Stromal cell of bone marrow (primary cell): ENCODE results near the gene TUB.

Experiments
- DNase-seq: peaks from one replicate; pipeline ENCODE4 v3.0.0-alpha.2; 2012; ENCODE audit warnings: low read depth

The TUB gene

DNA sequence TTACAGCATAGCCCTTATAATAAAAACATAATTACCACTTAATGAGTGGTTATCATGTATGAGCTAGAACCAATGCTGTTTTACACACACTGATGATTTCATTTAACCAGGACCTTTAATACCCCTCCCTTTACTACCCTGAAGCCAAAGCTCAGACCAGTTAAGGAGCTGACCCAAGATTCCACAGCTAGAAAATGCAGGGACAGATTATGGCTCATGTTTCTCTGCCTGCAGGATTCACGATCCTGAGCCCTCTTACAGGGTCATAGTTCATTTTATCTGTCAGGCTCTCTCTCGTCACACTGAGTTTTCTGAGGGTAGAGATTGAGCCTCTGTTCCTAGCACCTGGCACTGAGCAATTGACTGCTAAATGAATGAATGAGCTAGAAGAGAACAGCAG, 27.4 kb downstream of the TUB start:
- no peak for DNase-seq

DNA sequence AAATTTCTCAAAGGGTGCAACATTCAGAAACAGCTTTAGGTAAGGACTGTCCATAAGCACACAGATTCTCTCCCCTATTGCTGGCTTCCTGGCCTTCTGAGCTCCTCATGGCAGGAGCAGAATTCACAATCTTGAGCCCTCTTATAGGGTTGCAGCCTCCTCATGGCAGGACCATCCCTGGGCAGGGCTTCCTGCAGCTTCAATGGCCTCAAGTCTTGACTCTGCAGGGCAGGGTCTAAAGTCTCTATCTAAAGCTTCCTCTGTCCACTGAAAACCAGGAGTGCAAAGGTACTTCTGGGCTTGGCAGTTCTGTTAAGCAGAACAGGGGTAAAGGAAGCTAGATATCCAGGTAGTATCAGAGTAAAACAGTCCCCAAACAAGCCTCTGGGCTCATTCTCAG, 28.7 kb downstream of the TUB start:
- no peak for DNase-seq

DNA sequence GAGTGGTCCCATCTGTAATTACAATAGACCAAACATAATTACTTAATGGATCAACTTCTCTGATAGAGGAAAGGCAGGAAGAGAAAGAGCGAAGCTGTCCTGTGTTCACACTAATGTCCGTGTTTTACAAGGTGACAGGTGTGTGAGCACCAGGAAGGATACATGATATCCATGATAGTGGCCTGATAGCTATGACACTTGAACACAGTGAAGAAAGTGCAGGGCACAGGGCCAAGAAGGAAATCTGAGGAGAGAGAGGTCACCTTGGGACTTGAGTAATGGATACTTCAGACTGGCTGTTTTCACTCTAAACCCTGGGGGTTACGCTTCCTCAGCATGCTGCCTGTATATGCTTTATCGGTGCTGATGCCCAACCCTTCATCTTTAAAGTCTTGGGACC, 29.4 kb downstream of the TUB start:
- no peak for DNase-seq

DNA sequence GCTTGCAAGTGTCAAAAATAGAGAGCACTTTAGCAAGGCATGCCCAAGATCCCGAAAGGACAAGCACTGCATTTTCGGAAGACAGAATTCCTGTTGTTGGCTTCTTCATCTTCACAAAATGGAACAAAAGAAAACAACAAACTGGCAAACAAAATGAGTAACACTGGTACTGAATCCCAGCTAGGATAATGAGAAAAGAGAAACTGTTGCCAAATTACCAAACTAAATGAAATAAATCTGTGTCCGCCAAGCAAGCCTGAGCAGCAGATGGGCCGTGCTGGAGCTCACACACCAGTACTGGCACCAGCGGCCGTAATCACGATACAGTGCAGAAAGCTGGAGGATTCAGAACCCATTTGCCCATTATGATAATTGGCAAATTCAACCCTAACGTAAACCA, 30.6 kb downstream of the TUB start:
- DNase-seq = no peak

DNA sequence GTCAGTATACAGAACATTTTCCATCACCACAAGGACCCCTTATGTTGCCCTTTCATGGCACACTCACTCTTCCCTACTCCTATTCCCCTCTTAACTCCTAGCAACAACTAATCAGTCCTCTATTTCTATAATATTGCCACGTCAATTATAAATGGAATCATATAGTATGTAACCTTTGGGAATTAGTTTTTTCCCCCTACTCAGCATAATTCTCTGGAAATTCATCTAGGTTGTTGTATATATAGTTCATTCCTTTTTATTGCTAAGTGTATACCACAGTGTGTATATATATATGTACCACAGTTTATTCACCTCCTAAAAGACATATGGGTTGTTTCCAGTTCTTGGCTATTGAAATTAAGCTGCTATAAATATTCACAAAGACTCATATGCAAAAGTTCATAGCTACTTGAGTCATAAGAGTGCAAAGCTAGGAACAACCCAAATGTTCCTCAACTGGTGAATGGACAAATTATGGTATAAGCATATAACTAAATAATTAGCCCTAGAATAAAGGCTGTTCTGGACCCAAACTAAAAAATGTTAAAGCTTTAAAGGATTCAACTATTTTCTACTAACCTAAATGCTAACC, 41.3 kb downstream of the TUB start:
- no peak for DNase-seq

DNA sequence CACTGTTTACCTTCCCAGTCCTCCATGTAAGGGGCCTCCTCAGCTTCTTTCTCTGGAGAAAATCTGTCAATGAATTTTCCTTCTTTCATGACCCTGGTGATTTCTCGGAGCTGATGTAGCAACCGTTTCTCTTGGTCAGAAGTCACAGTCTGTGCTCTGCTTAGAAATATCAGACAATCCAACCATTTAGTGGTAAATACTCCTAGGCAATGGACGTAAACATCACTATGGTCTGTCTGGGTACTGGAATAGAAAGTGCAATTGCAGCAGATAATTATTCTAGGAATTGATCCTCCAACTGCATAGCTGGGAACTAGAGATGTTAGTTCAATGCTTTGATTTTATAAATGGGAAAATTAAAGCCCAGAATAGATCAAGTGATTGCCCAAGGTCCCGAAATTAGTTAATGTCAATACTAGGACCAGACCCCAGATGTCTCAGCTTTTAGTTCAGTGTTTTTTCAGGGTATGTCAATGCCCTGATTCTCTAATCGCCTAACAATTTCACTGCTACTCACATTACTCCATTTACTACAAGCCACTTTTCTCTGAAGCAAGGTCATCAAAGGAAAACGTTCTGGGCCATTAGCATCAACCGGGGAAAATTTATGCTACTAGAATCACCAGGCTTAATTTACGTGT, 45.8 kb downstream of the TUB start:
- no peak for DNase-seq

DNA sequence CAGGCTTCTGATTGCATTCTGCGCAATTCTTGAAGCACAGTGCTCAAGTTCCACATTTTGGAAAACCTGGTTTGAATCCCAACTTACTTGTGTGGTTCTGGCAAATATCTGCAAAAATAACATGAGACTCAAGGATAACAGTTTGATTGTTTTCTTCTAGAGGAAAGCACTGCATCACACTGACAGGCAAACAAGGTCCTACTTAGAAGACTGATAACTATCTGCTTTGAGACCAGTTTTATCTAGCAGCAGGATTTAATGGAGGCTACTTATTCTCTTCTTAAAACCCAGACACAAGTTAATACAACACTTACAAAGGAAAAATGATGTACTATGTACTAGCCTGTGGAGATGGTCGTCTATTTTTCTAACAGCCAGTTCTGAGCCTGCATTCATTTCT, 46.4 kb downstream of the TUB start:
- no peak for DNase-seq

DNA sequence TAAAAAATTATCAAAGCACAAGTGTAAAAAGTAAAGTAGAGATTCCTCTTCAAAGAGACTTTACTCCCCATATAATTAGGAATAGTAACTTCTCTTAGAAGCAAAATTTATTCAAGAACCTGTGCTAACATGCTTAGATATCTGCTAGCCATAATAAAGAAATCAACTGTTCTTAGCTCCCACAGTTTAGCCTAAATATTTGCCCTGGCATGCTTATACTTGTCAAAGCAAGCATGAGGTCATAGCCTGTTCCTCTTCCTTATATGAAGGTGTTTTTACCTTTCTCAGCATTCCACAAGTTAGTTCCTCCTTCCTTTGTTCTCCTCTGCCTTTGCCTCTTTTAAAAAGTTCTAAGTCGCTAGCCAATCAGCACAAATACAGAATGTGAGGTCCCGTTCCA, 57.5 kb downstream of the TUB start:
- no peak for DNase-seq

DNA sequence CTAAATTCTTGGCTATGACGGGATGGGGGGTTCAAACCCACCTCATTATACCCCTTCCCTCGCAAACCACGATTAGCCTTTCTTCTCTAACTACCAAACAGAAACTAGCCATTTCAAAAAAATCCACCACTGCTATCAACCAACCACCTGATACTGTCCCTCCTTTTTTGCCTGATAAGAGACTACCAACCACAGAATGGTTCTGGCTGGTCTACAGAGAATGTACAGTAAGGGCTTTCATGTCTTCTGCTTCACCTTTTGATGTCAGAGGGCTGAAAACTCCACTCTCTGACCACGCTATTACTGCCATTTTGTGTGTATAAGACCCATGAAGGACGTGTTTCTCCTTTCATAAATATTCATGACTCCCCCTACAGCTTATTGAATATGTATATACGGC, 68.7 kb downstream of the TUB start:
- no peak for DNase-seq
